IPS-18a (cell line): ENCODE data around the gene ZNF438.

Experiments used
- H3K27ac ChIP-seq: one replicate; pipeline ENCODE4 v1.5.1; 2013; ENCODE audit warnings: low read length
- H3K27me3 ChIP-seq: one replicate; pipeline ENCODE4 v1.6.1; 2013; ENCODE audit warnings: mild to moderate bottlenecking, low read length; ENCODE audit not compliant: control insufficient read depth, insufficient read depth
- H3K36me3 ChIP-seq: one replicate; pipeline ENCODE4 v1.6.1; 2013; ENCODE audit warnings: low read depth, low read length; ENCODE audit not compliant: control insufficient read depth
- H3K4me1 ChIP-seq: one replicate; pipeline ENCODE4 v1.6.1; 2013; ENCODE audit warnings: low read depth, low read length; ENCODE audit not compliant: control insufficient read depth
- H3K4me3 ChIP-seq: one replicate; pipeline ENCODE4 v1.5.1; 2013; ENCODE audit warnings: low read length
- H3K9ac ChIP-seq: one replicate; pipeline ENCODE4 v1.6.1; 2013; ENCODE audit warnings: mild to moderate bottlenecking, low read length, moderate library complexity
- H3K9me3 ChIP-seq: one replicate; pipeline ENCODE4 v1.6.1; 2013; ENCODE audit warnings: low read depth, low read length; ENCODE audit not compliant: control insufficient read depth

The ZNF438 gene

GRCh38 chr10:30849231-30850035, 182.2 kb downstream of the ZNF438 start:
- Histone ChIP-seq H3K4me1 (no peaks in the 10 kb centered on the region), H3K4me3 (no peak overlapping the region), H3K27me3 (no peaks in the 10 kb centered on the region), H3K9me3 (no peaks in the 10 kb centered on the region), H3K27ac (no peak overlapping the region), H3K9ac (no peak overlapping the region), H3K36me3 (no peaks in the 10 kb centered on the region)

DNA sequence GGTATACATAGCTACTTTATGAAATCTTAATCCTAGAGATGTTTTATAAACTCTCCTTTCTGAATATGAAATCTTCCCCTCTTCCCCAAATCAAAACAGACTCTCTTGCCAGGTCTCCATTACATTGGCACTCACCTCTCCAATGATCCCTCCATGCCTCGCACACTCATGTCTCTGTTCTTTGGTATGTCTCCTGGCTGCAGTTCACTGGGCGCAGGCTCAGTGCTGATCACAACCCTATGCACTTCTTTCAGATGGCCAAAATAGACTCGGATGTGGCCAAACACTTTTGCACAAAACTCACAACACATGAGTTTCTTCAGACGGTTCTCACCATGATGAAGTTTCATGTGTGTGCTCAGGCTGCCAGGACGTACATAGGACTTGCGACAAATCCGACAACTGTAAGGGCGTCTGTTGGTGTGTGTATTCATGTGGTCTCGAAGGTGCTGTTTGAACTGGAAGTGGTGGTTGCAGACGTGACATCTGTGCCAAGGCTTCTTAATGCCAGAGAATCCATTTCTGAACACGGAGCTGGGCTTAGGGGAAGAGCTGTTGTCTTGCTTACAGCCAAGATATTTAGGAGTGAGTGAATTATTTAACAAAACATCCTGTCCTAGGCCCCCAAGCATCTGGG, 183.2 kb downstream of the ZNF438 start:
- Histone ChIP-seq H3K9me3 (no peaks in the 10 kb centered on the region), H3K9ac (no peak overlapping the region), H3K27me3 (no peaks in the 10 kb centered on the region), H3K27ac (no peak overlapping the region), H3K4me3 (no peak overlapping the region), H3K36me3 (no peaks in the 10 kb centered on the region), H3K4me1 (no peaks in the 10 kb centered on the region)

DNA sequence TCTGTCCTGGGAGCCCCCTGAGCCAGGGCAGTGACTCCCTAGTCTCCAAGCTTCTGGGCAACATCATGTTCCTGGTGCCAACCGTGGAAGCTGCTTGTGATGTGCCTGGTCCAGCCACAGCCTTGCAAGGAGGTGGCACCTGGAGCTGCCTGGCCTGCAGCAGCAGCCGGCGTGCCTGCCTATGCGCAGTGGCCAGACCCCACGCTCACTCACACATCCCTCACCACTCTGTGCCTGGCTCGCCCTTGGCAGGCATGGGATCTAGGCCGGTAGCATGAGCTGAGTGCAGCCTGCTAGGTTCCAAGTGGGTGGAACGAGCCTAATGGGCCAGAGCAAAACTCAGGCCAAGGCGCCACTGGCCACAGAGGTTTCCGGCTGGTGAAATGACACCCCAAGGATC, 184.0 kb downstream of the ZNF438 start:
- Histone ChIP-seq H3K27ac (no peak overlapping the region), H3K9me3 (no peaks in the 10 kb centered on the region), H3K36me3 (no peaks in the 10 kb centered on the region), H3K4me1 (no peaks in the 10 kb centered on the region), H3K9ac (no peak overlapping the region), H3K27me3 (no peaks in the 10 kb centered on the region), H3K4me3 (no peak overlapping the region)

DNA sequence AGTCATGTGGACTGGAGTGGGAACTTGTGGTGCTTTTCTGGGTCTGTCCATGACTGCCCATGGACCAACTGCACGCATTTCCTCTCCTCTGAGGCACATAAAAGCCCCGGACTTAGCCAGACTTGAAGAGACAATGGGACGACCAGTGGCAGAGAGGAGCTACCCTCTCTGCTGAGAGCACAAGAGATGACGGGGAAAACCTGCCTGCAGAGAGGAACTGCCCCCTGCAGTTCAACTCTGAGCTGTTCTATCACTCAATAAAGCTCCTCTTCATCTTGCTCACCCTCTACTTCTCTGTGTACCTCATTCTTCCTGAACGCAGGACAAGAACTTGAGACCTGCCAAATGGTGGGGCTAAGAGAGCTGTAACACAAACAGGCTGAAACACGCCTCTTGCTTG, 184.5 kb downstream of the ZNF438 start:
- Histone ChIP-seq H3K4me3 (no peak overlapping the region), H3K36me3 (no peaks in the 10 kb centered on the region), H3K27me3 (no peaks in the 10 kb centered on the region), H3K9me3 (no peaks in the 10 kb centered on the region), H3K27ac (no peak overlapping the region), H3K4me1 (no peaks in the 10 kb centered on the region), H3K9ac (no peak overlapping the region)

DNA sequence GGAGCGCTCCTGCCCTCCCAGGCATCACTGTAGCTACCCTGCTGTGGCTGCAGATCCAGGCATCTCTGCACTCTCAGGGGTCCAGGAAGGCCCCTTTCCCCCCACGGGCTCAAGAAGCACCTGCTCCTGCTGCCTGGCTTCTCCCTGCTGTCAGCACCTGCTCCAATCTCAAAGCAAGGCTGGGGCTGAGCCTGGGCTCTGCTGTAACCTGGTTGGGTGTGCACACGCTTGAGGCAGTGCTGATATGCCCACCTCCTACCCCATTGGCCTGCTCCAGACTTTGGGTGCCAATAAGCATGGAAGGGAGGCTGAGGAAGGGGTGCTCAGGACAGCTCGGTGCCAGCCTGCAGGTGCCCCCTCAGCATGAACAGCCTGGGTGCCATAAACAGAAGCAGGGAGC, 185.0 kb downstream of the ZNF438 start:
- H3K27ac ChIP-seq = no peak overlapping the region
- no peaks in the 10 kb centered on the region for H3K9me3 ChIP-seq
- H3K9ac ChIP-seq = no peak overlapping the region
- no peaks in the 10 kb centered on the region for H3K27me3 ChIP-seq
- H3K36me3 ChIP-seq = no peaks in the 10 kb centered on the region
- no peak overlapping the region for H3K4me3 ChIP-seq
- no peaks in the 10 kb centered on the region for H3K4me1 ChIP-seq

- Histone ChIP-seq H3K4me1 (no peaks in the 10 kb centered on the region), H3K27me3 (no peaks in the 10 kb centered on the region), H3K36me3 (no peaks in the 10 kb centered on the region), H3K27ac (no peak overlapping the region), H3K9me3 (no peaks in the 10 kb centered on the region), H3K9ac (no peak overlapping the region), H3K4me3 (no peak overlapping the region)
Measured at GRCh38 chr10:30842894-30843293, 188.8 kb downstream of the ZNF438 start.

- no peak overlapping the region for H3K9ac ChIP-seq
- no peaks in the 10 kb centered on the region for H3K9me3 ChIP-seq
- H3K36me3 ChIP-seq = no peaks in the 10 kb centered on the region
- no peak overlapping the region for H3K4me3 ChIP-seq
- no peaks in the 10 kb centered on the region for H3K27me3 ChIP-seq
- no peaks in the 10 kb centered on the region for H3K4me1 ChIP-seq
- H3K27ac ChIP-seq = no peak overlapping the region
Measured at GRCh38 chr10:30842185-30842584, 189.5 kb downstream of the ZNF438 start.

DNA sequence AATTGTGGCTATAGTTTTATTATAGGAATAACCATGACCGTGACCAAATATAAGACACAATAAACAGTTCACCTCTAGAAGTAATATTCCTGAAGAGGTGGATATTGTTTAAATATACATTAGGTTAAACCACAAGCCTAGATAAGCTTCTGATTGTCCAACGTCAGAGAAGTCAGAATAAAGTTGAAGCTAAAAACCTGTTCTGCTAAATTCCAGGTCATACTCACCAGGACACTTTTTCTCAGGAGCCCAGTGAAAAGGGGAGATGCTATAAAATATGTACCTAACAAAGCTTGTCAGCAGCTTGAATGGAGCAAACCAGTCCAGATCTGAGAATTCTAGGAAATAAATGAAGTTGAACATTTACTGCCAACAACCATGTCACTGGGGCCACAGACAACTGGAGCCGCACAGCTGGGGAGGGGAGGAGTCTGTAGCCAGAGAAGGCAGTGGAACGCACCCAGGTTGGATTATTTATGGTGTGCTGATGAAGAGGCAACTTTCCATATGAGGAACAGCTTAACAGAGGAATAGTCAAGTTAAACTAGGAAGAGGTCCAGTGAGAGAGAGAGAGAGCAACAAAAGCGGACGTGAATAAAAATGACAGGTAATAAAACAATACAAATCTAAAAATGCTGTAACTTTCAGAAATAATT, 191.1 kb downstream of the ZNF438 start:
- no peak overlapping the region for H3K9ac ChIP-seq
- no peak overlapping the region for H3K27ac ChIP-seq
- no peaks in the 10 kb centered on the region for H3K9me3 ChIP-seq
- H3K4me3 ChIP-seq = no peak overlapping the region
- H3K27me3 ChIP-seq = no peaks in the 10 kb centered on the region
- no peaks in the 10 kb centered on the region for H3K36me3 ChIP-seq
- H3K4me1 ChIP-seq = peaks cover 2% of the 10 kb centered on the region

DNA sequence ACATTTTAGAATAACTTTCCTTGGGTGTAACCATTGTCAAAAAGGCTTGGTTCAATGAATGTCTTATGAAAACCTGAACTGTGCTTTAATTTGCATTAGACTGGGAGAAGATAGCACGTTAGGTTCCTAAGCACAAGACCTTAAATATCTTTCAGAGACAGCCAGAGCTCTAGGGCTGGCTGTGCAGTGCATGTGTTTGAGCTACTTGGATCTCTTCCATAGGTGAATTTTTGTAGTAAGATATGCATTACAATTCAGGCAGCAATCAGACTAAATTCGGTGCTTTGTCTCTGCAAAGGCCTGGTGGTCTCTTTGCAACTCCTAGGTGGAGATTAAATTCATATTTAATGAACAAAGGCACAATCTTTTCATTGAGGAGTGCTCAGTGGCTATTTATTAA, 192.0 kb downstream of the ZNF438 start:
- no peak overlapping the region for H3K9ac ChIP-seq
- no peaks in the 10 kb centered on the region for H3K36me3 ChIP-seq
- no peaks in the 10 kb centered on the region for H3K27me3 ChIP-seq
- peaks cover 3% of the 10 kb centered on the region for H3K4me1 ChIP-seq
- no peak overlapping the region for H3K4me3 ChIP-seq
- no peak overlapping the region for H3K27ac ChIP-seq
- no peaks in the 10 kb centered on the region for H3K9me3 ChIP-seq

GRCh38 chr10:30836406-30836805, 195.3 kb downstream of the ZNF438 start:
- Histone ChIP-seq H3K9ac (no peak overlapping the region), H3K4me1 (peaks cover 3% of the 10 kb centered on the region), H3K4me3 (no peak overlapping the region), H3K36me3 (no peaks in the 10 kb centered on the region), H3K9me3 (no peaks in the 10 kb centered on the region), H3K27me3 (no peaks in the 10 kb centered on the region), H3K27ac (no peak overlapping the region)

- Histone ChIP-seq H3K4me1 (peaks cover 3% of the 10 kb centered on the region), H3K4me3 (no peak overlapping the region), H3K27me3 (no peaks in the 10 kb centered on the region), H3K27ac (no peak overlapping the region), H3K9ac (no peak overlapping the region), H3K9me3 (no peaks in the 10 kb centered on the region), H3K36me3 (no peaks in the 10 kb centered on the region)
Measured at GRCh38 chr10:30835146-30835545, 196.5 kb downstream of the ZNF438 start.
